ENCODE measurements around the gene SHROOM3. TPM values are rescaled to one million over a fixed set of nuclear protein-coding genes. Genes with fewer than 3 reads are reported as not detected.

Gene SHROOM3
- total RNA-seq, 2 donors from 2014 or later, result 56.7 to 96.0 TPM

DNA sequence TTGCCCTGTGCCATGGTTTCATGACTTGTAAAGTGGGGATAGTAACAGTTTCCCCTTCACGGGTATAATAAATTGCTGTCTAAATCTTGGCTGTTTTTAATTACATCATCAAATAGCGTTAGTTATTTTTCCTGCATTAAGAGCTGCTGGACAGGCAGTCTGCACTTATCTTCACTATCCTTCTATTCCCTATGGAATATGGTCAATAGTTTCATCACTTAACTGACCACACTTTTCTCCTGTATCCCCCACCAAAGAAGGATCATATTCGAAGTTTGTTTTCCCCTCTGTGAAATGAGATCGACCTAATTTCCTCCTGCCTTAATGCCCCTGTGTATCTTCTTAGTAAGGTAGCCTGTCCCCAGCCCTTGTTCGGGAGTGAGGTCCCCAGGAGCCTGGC is 133.2 kb downstream of the SHROOM3 start:
- 76 to 82% methylated on average over 5 of the region's 5 CpGs for WGBS, 2 donors
- no peaks in the 10 kb centered on the region for H3K9me3 ChIP-seq
- H3K4me1 ChIP-seq, result peaks cover 45% of the 10 kb centered on the region
- H3K4me3 ChIP-seq, result no peak overlapping the region
- intact Hi-C loops (cut with DNase I), result no loop called here
- H3K27ac ChIP-seq, result no peak overlapping the region
- no peak for TF ChIP-seq POLR2A (IDR thresholded peaks at IDR 0.05)
- TF ChIP-seq, protein P1, sequence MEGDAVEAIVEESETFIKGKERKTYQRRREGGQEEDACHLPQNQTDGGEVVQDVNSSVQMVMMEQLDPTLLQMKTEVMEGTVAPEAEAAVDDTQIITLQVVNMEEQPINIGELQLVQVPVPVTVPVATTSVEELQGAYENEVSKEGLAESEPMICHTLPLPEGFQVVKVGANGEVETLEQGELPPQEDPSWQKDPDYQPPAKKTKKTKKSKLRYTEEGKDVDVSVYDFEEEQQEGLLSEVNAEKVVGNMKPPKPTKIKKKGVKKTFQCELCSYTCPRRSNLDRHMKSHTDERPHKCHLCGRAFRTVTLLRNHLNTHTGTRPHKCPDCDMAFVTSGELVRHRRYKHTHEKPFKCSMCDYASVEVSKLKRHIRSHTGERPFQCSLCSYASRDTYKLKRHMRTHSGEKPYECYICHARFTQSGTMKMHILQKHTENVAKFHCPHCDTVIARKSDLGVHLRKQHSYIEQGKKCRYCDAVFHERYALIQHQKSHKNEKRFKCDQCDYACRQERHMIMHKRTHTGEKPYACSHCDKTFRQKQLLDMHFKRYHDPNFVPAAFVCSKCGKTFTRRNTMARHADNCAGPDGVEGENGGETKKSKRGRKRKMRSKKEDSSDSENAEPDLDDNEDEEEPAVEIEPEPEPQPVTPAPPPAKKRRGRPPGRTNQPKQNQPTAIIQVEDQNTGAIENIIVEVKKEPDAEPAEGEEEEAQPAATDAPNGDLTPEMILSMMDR (IDR thresholded peaks at IDR 0.05), result no peak
- H3K27me3 ChIP-seq, result no peaks in the 10 kb centered on the region
- no peaks in the 10 kb centered on the region for H3K36me3 ChIP-seq (replicated peaks in 1 of 2; ENCODE audit: insufficient read depth in 1 of 2, low read depth in 2 of 2)
- ATAC-seq (no peak), DNase-seq (no peak)

DNA sequence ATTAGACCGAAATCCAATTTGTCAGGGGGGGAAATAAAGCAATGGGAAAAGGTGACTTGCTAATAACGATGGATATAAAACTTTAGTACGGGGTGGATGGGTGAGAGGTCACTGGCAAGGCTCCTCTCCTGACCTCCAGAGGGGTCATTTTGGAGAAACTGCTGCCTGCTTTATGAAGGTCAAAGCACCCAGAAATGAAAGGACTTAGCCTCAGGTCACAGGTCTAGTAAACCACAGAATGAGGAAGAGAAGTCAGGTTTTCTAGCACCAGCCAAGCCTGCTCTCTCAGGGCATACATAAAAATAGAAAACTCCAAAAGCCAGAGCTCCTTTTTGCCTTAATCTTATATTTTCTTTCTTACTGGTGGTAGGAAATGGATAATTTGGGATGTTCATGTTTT is 134.2 kb downstream of the SHROOM3 start:
- DNase-seq, result no peak
- no peaks in the 10 kb centered on the region for H3K9me3 ChIP-seq

DNA sequence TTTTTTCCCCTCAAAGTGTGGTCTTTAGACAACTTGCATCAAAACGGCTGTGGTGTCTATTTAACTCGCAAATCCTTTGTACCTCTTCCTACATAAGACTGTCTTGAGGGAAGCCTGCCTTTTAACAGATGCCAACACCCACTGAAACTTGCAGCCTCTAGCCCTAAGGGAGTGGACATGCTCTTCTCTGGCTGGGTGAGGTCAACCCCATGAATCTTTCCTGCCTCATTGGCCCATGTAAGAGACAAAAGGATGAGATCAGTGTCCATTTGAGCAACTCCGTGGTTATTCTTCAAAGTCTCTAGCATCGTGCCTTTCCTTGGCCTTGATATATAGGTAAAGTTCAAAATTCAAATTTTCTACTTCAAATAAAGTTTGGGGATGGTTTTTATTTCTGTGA is 134.7 kb downstream of the SHROOM3 start:
- Histone ChIP-seq H3K4me3 (no peak overlapping the region), H3K9me3 (no peaks in the 10 kb centered on the region), H3K36me3 (replicated peaks in 1 of 2; ENCODE audit: insufficient read depth in 1 of 2, low read depth in 2 of 2) (no peaks in the 10 kb centered on the region), H3K27ac (peak overlapping the region; percentile 43 to 64 (median 59)), H3K27me3 (no peaks in the 10 kb centered on the region), H3K4me1 (peaks cover 33% of the 10 kb centered on the region)
- ATAC-seq (no peak), DNase-seq (no peak)
- WGBS, 2 donors, result 62 to 71% methylated on average over 4 of the region's 4 CpGs
- TF ChIP-seq, protein P1 (IDR thresholded peaks at IDR 0.05), result no peak
- no peak for TF ChIP-seq POLR2A (IDR thresholded peaks at IDR 0.05)
- intact Hi-C loops (cut with DNase I), result no loop called here

More for the DNA sequence above, 134.2 kb downstream of the SHROOM3 start:
- H3K4me3 ChIP-seq, result no peak overlapping the region
- H3K27me3 ChIP-seq, result no peaks in the 10 kb centered on the region
- H3K36me3 ChIP-seq (replicated peaks in 1 of 2; ENCODE audit: insufficient read depth in 1 of 2, low read depth in 2 of 2), result no peaks in the 10 kb centered on the region
- H3K4me1 ChIP-seq, result peaks cover 35% of the 10 kb centered on the region
- no peak for ATAC-seq
- no peak for TF ChIP-seq POLR2A (IDR thresholded peaks at IDR 0.05)
- TF ChIP-seq, protein P1 (IDR thresholded peaks at IDR 0.05), result no peak
- WGBS, 2 donors, result 89 to 91% methylated on average over 3 of the region's 3 CpGs
- peak overlapping the region in 1 of 4 donors; percentile 62 for H3K27ac ChIP-seq
- intact Hi-C loops (cut with DNase I), result no loop called here

DNA sequence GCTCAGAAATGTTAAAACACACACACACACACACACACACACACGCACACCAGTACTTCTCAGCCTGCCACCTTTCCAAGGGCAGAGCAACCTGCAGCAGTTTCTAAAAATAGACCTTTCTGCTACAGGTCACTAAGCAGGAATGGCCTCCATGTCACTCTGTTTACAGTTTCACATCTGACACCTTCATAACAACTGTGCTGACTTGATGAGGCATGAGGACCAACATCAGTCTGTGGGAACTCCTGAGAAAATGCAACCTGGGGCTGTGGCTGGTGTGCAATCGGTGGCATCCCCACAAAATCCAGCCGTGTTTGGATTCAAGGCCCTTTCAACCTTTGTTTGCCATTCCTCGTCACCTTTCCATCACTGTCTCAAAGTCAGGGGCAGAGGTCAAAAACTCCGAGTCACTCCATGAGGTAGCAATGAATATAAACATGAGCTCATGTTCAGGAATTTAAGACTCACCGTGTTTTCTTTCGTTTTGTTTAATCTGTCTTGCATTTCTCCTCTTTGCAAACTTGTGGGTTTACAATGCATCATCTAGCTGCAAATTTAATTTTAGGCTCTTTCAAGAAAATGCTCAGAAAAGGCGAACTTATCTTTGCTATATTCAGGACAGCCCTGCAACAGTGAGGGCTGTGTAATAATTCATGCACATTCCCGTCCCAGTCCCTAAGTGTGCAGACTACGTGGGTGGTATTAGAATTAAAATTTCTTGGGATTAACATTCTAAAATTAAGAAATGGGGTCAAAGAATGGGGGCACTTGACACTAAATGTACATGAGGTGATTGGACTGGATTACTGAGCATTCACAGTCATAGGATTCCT is 135.3 kb downstream of the SHROOM3 start:
- Histone ChIP-seq H3K4me1 (peaks cover 33% of the 10 kb centered on the region), H3K27ac (peak overlapping the region; percentile 43 to 64 (median 59)), H3K27me3 (no peaks in the 10 kb centered on the region), H3K4me3 (no peak overlapping the region), H3K9me3 (no peaks in the 10 kb centered on the region), H3K36me3 (replicated peaks in 1 of 2; ENCODE audit: insufficient read depth in 1 of 2, low read depth in 2 of 2) (no peaks in the 10 kb centered on the region)
- 37 to 45% methylated on average over 10 of the region's 10 CpGs for WGBS, 2 donors
- intact Hi-C loops (cut with DNase I), result no loop called here
- DNase-seq, result peak; percentile 41 to 70 (median 60)
- peak; percentile 81 for ATAC-seq
- TF ChIP-seq POLR2A (IDR thresholded peaks at IDR 0.05), result no peak
- TF ChIP-seq, protein P1 (IDR thresholded peaks at IDR 0.05), result no peak

All from body of pancreas (tissue), 4 donors.